Measurements from ENCODE around the gene CLIP3.
A peak's percentile ranks its signal among the peaks of the same experiment; 100 is the strongest.

The CLIP3 gene

DNA sequence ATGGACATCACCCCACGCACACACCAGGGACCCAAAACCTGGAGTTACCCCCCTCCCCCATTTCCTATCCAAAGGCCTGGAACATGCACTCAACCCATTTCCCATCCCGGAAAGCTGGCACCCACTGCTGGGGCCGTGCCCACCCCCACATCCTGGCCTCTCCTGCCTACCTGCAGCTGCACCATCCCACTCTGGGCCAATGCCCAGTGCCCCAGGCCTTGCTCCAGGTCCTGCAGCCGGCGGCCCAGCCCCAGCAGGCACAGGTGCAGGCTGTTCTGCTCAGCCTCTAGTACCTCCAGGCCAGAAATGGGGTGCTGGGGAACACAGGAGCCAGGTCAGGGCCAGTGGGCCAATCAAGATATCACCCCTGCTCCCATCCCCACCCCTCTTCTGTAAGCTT is 25.7 kb downstream of the CLIP3 start:
- H3K27ac ChIP-seq = peak overlapping the region; percentile 93

DNA sequence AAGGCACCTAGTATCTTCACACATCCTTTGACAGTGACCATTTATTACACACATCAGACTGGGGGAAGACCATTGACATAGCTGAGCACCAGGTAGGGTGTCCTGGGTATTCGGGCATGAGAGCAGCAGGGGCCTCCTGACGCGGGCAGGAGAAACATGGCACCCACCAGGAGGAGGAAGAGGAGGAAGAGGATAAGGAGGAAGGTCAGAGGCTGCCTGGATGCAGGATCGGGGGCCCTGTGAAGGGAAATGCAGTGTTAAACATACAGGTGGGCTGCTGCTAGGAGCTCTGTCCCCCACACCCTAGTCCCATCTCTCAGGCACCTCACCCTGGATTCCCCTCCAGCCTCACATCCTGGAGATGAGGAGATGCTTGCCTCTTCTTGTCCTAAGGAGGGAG is 29.4 kb downstream of the CLIP3 start:
- H3K27ac ChIP-seq = no peak overlapping the region
- TF ChIP-seq, protein P1, sequence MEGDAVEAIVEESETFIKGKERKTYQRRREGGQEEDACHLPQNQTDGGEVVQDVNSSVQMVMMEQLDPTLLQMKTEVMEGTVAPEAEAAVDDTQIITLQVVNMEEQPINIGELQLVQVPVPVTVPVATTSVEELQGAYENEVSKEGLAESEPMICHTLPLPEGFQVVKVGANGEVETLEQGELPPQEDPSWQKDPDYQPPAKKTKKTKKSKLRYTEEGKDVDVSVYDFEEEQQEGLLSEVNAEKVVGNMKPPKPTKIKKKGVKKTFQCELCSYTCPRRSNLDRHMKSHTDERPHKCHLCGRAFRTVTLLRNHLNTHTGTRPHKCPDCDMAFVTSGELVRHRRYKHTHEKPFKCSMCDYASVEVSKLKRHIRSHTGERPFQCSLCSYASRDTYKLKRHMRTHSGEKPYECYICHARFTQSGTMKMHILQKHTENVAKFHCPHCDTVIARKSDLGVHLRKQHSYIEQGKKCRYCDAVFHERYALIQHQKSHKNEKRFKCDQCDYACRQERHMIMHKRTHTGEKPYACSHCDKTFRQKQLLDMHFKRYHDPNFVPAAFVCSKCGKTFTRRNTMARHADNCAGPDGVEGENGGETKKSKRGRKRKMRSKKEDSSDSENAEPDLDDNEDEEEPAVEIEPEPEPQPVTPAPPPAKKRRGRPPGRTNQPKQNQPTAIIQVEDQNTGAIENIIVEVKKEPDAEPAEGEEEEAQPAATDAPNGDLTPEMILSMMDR (IDR thresholded peaks at IDR 0.05) = no peak
- TF ChIP-seq ZFX (IDR thresholded peaks at IDR 0.05; ENCODE audit: borderline replicate concordance) = no peak

More for the DNA sequence above, 25.7 kb downstream of the CLIP3 start:
- no peak for TF ChIP-seq ZFX (IDR thresholded peaks at IDR 0.05; ENCODE audit: borderline replicate concordance)
- TF ChIP-seq, protein P1 (IDR thresholded peaks at IDR 0.05) = no peak

DNA sequence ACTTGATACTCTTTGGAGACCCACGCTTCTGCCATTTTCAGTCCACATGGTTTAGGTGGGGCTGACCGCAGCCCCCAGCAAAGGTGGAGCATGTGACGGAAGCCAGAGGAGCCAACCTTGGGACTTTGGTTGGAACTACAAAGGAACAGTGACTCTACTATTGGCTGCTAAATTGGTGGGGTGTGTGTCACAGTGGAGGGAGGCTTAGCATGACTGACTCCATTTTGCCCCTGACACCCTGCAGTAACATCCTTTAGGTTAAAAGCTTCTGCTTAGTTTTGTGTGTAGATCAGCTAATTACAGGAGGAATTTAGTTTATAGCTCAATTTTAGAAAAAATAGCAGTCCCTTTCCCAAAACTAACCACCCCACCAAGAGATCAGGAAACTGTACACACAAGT is 31.1 kb downstream of the CLIP3 start:
- H3K27ac ChIP-seq = no peak overlapping the region
- TF ChIP-seq, protein P1 (IDR thresholded peaks at IDR 0.05) = no peak
- TF ChIP-seq ZFX (IDR thresholded peaks at IDR 0.05; ENCODE audit: borderline replicate concordance) = no peak

DNA sequence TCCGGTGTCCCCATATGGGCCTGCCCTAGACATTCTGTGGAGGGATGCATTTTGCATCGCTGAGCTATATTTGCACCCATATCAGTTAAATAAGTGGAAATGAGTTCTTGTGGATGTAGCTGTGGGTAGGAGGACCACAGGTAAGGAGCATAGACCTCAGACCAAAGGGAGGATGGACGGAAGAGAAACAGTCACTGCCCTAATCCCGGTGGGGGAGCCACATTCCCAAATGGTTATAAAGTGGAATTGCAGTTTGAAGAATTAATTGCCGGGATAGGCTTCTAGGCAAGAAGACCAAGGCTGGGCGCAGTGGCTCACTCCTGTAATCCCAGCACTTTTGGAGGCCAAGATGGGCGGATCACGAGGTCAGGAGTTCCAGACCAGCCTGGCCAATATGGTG is 35.9 kb downstream of the CLIP3 start:
- H3K27ac ChIP-seq = peak overlapping the region; percentile 81; the same call in 1 of the 2 replicates
- TF ChIP-seq, protein P1 (IDR thresholded peaks at IDR 0.05) = no peak
- TF ChIP-seq ZFX (IDR thresholded peaks at IDR 0.05; ENCODE audit: borderline replicate concordance) = no peak

DNA sequence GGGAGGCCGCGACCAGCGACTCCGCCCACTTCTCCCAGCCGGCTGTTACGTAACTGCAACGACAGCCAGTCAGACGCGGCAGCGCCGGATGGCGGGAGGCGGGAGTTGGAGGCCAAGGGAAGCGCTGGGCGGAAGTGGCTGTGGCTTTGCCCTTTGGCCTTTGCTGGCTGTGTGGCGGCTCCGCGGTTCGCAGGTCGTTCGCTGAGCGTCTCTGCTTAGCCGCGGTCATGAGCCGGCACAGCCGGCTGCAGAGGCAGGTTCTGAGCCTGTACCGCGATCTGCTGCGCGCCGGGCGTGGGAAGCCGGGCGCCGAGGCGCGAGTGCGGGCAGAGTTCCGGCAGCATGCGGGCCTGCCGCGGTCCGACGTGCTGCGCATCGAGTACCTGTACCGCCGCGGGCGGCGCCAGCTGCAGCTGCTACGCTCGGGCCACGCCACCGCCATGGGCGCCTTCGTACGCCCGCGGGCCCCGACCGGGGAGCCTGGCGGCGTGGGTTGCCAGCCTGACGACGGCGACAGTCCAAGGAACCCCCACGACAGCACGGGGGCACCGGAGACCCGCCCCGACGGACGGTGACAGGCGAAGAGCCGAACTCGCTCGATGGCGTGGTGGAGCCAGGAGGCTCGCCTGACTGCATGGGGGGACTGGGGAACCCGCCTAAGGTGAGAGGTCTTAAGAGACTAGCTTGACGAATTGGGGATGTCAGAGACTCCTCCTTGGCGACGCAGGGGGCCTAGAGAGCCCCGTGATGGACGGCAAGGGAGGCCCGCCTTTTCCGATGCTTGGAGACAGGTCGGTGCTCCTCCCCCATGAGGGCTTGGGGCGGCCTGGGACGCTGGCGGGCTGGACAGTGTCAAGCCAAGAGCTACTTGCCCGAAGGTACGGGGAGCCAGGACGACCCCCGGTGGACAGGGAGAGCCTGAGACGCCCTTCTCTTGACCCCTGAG is 37.4 kb downstream of the CLIP3 start, which contains the start of gene SDHAF1:
TSS of gene SDHAF1 (plus strand) at position 141 of the 946 bp plus-strand sequence. CDS start at position 228, 87 bp downstream.
- H3K27ac ChIP-seq = peak within 1 kb of the TSS; percentile 81
- TF ChIP-seq, protein P1 (IDR thresholded peaks at IDR 0.05) = peak; percentile 24
- TF ChIP-seq ZFX (IDR thresholded peaks at IDR 0.05; ENCODE audit: borderline replicate concordance) = no peak

DNA sequence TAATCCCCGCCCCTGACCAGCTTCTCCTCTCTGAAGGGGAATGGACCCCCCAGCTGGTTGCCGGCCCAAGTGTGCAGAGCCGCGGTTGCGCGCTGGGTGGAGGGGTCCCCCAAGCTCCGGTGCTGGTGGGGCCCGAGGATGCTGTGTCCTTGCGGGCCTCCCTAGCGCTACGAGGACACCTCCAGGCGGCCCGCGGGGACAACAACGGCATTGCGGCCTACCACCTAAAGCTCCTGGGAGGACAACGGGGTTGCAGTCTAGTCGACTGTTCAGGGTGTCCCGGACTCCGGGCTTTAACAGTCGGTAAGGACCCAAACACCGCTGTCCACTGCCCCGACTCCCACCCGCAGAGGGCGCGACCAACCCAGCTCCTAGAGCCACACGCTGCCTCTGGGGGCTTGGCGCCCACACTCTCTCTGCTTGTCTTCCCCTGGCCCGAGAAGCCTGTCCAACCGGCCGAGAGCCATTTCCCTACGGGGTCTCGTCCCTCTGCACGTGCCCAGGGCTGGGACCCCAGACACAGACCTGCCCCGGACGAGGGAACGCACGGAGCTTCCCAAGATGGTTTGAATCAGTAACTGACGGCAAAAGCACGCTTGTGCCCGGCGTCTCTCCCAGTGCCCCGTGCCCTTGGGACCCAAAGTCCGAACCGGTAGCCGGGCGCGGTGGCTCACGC is 38.6 kb downstream of the CLIP3 start:
- H3K27ac ChIP-seq = no peak overlapping the region
- TF ChIP-seq, protein P1 (IDR thresholded peaks at IDR 0.05) = 0 out of 2 replicates have a peak, but pooled peaks have one; percentile 17
- TF ChIP-seq ZFX (IDR thresholded peaks at IDR 0.05; ENCODE audit: borderline replicate concordance) = no peak
